GM18861 (cell line): ENCODE data around the gene PTPRJ.
"Not testable (repeated sequence)": the region's sequence is repeated elsewhere in the genome, so short reads cannot be mapped to it uniquely, and the experiment has no call there.

ENCODE experiments used
- ATAC-seq: cut with Tn5 transposase; IDR thresholded peaks from one replicate; pipeline ENCODE4 v1.9.1; 2021; ENCODE audit not compliant: unreplicated experiment

PTPRJ gene

DNA sequence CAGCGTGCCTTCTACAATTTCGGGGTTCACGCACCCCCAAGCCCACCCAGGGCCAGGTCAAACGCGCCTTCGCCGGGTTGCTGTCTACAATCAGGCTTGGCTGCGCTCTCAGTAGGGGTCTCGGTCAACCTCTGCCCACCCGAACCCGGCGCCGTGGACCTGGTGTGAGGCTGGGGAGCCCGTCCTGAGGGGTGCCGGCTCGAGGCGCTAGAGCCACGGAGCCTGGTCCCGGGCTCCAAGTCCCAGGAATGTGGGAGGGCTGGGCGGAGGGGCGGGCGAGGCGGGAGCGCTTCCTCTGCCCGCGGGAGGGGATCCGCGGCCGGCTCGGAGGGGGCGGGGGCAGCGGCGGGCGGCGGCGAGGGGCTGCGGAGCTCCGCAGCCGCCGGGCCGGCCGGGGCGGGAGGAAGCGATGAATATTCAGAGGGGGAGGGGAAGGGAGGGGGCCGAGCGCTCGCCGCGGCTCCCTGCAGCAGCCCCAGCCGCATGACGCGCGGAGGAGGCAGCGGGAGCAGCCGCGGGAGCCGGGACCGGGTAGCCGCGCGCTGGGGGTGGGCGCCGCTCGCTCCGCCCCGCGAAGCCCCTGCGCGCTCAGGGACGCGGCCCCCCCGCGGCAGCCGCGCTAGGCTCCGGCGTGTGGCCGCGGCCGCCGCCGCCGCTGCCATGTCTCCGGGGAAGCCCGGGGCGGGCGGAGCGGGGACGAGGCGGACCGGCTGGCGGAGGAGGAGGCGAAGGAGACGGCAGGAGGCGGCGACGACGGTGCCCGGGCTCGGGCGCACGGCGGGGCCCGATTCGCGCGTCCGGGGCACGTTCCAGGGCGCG, at the start of gene PTPRJ:
Gene PTPRJ (plus strand): TSS at position 472 of the 819 bp plus-strand sequence. CDS start 354 bp downstream, outside the sequence.
- ATAC-seq = peak; percentile 42

DNA sequence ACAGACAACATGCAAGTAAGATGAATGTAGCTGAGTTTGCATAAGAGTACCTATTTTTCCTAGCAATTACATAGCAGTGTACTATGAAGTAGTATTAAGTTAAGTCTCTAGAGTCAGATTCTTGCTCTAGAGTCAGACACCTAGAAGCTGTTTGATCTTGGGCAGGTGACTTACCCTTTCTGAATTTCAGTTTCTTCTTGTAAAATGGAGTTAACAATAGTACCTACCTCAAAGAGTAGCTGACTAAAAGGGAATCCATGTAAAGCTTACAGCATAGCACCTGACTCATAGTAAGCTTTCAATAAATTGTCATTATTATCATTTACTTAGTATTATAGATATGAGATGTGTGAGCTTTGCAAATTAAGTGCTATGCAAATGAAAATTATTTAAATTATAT, 47.8 kb upstream of the PTPRJ start:
- ATAC-seq = no peak

DNA sequence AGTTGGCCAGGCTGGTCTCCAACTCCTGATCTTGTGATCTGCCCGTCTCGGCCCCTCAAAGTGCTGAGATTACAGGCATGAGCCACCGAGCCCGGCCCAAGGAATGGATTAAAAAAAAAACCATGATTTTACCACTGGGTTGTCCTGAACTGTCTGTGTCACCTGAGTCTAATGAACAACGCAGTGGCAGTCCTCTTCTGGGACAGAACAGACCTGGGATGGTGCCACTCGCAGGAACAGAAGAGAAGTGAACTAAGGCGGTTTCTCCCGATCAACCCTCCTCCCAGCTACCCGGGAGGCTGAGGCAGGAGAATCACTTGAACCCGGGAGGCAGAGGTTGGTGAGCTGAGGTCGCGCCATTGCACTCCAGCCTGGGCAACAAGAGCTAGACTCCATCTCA, 46.6 kb upstream of the PTPRJ start:
- ATAC-seq = not testable (repeated sequence)

DNA sequence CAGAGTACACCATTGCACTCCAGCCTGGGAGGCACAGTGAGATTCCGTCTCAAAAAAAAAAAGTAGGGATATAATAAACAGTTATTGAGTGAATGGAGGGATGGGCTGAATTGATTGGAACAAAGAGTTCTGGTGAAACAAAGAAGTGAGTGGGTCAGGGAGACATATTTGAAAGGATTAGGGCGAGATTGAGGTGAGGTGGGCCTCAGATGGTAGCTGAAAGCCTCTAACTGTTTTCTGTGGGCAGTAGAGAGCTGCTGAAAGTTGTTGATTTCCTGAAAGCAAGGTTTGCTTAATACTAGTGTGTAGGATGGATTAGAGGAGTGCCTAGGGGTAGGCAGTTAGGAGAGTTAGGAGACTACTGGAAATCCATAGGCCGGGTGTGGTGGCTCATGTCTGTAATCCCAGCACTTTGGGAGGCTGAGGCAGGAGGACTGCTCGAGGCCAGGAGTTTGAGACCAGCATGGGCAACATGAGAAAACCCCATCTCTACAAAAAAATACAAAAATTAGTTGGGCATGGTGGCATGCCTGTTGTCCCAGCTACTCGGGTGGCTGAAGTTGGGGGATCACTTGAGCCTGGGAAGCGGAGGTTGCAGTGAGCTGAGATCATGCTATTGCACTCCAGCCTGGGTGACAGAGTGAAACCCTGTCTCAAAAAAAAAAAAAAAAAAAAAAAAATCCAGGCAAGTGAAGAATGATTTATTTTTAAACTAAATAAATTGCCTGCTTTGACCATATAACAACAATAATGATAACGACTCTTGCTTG, 41.4 kb upstream of the PTPRJ start:
- no peak for ATAC-seq

DNA sequence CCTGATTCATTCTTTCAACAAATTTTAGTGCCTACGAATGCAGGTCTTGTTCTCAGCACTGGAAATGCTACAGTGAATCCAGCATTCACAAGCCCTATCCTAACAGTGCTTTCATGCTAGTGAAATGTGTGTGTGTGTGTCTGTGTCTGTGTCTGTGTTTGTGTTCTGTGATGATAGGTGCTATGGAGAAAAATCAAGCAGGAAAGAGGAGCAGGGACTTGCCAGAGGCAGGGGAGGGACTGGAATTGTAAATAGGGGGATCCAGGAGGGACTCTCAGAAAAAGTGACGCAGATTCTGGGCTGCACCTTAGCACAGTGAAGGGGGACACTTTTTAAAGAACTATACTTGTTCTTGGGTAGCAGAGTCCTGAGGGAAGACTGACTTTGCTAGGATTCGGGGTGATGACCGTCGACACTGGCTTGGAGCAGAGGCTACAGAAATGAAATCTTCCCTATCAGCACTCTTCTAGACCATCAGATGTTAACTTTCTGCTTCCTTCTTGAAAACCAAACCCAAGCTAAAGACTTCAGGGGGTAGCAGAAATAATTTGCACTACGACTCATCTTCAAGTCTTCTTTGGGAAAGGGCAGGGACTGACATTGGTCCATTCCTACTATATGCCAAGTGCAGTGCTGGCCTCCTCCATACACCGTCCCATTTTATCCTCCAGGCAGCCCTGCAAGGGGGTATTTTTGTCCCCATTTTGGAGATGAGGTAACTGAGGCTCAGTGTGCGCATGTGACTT, 39.3 kb upstream of the PTPRJ start:
- ATAC-seq = no peak

DNA sequence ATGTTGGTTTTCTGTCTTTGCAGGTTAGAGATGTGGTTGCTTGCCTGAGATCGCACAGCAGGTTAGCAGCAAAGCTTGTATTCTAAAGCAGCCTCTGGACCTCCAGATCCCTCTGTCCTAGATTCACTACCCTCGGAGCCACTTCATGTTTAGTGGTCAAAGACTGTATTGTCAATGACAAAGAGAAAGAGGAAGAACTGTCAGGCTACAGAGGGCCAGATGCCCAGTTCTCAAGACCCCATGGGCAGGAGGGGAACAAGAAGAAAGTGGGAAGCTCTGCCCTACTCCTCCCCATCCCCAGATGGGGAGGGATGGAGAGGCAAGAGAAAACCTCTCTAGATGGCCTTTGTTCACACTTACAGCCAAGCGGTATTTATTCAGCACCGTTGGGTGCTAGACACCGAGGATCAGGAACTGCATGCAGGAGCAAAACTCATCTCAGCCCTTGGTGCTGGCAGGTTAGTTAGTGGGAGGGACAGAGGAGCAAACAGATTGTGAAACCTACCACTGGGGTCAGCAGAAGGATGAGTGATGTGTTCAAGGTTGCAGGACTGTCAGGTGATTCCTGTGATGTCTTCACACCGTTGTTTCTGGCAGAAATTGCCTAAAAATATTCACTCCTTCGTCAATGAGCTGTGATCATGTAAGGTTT, 38.3 kb upstream of the PTPRJ start:
- no peak for ATAC-seq

DNA sequence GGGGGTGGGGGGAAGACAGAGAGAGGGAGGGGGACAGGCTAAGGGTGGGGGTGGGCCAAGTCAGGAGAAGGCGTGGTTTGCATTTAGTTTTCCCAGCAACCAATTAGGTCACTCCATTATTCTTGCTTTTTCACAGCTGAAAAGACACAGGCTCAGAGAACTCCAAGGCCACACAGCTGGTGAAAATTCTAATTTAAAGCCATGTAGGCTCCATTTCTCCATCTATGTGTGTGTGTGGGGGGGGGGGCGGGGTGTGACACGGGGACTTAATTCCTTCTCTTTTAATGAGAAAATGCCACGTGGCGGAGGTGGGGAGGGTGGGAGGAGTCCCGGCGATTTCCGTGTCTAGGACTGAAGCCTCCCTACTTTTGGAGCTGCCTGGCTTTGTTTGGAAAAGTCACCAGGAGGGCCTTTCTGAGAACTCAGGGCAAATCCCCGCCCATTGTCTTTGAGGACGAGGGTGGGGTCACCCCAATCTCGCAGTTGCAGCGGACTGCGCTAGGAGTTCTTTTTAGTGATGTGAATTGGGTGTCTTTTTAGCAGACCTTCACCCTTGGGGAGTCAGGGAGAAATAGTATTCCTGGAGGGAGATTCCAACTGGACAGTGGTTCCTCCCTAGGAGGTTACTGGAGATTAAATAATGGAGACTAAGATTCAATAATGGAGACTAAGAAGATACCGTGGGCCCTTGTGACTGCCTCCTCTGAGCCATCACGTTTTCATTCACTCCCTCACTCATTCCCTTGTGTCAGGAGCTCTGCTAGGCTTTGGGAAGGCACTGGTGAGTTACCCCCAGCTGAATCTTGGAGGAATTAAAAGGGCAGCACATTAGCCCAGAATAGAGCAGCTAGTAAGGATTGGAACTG, 36.4 kb upstream of the PTPRJ start:
- ATAC-seq = no peak

DNA sequence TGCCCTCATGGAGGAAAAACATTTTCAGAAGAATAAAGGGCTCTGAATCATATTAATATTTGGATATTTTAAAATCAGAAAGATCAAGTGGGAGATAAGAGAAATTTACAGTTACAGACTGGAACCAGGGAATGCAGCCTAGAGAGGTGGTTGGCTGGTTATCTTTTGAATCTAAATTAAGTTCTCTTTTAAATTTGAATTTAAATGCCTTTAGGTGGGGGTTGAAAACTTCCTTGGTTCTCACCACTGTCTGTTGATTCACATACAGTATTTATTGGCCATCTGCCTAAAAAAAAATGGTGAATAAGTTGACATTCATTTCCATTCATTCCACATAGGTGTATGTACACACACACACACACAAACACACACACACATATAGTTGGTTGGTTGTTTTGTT, 35.7 kb upstream of the PTPRJ start:
- no peak for ATAC-seq

DNA sequence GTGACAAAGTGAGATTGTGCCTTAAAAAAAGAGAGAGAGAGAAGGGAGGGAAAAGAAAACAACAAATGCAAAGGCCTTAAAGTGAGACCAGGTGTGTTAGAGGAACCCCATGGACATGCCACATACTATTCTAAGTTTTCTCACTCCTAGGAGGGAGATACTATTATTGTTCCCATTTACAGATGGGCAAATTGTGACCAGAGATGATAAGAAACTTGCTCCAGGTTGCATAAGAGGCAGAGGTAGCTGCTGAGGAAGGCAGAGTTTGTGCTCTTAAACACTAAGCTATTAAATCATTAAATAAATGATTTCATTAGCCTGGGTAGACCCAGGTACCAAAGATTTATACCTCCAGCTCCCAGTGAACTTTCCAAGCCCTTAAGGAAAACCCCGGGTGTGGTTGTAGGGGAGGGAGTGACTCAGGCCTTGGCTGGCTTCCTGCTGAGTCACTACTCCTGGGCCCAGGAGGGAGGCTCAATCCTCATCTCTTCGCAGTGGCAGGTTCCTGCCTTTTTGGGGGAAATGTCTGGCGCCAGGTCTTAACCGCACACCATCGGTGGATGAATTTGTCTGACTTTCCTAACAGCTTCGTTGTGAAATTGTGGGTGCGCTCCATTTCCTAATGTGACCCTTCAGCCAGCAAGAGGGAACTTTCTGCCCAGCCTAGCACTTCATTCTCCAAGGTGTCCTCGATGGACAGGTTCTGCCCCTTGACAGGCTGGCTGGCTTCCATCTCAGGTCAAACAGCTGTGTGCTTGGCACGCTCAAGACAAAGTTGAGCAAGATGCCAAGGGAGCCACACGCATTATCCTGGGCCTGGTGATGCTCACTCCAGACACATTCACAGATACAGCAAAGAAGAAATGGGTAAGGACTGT, 33.4 kb upstream of the PTPRJ start:
- ATAC-seq = no peak

DNA sequence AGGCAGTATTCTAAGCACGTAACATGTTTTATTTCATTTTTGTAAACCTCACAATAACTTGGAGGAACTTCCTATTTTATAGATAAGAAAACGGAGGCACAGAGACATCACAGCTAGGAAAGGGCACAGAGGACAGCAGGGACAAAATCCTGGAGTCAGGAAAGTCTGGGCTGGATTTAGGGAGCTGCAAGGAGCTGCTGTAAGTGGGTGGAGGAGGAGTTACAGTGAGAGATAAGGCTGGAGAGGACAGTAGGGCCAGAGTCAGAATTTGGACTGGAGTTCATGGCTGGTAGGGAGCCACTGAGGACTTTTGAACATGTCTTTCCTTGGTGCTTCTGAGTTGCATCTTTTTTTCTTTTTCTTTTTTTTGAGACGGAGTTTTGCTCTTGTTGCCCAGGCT, 32.2 kb upstream of the PTPRJ start:
- ATAC-seq = no peak

DNA sequence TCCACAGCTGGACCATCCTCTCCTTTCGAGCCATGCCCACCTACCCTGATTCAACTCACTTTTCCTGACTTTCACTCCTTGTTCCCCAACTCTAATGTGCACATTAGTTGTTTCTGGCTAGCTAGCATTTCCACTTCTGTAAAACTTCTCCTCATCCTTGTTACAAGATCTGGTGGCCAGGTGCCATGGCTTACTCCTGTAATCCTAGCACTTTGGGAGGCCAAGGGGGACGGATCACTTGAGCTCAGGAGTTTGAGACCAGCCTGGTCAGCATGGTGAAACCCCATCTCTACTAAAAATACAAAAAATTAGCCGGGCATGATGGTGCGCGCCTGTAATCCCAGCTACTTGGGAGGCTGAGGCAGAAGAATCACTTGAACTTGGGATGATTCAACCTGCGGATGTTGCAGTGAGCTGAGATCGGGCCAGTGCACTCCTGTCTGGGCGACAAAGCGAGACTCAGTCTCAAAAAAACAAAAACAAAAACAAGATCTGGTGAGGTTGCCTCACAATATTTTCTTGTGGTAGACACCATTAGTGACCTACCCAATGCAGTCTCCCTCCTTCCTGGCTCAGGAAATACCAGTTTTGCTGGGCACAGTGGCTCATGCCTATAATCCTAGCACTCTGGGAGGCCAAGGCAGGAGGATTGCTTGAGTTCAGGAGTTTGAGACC, 31.2 kb upstream of the PTPRJ start:
- not testable (repeated sequence) for ATAC-seq

DNA sequence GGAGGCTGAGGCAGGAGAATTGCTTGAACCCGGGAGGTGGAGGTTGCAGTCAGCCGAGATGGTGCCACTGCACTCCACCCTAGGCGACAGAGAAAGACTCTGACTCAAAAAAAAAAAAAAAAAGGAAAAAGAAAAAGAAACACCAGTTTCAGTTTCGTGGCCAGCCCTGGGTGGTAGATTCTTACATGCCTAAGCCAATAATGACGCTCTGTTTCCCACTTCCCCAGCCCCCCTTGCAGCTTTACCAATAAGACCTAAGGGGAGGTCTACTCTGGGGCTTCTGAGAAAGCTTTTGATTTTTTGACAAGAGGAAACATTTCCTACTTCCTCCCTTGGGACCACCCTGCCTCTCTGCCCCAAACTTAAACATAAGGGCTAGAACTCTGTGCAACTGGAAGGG, 30.0 kb upstream of the PTPRJ start:
- peak; percentile 43 for ATAC-seq

DNA sequence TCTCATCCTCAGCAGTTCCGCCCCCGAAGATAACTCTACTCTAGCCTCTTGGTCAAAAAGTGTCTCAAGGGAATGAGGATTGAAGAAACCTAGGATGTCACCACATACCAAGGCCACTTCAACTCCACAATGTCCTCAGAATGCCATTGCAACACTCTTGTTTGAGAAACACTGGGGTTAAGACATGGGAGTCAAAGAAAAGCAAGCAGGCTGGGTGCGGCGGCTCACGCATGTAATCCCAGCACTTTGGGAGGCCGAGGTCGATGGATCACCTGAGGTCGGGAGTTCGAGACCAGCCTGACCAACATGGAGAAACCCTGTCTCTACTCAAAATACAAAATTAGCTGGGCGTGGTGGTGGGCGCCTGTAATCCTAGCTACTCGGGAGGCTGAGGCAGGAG, 28.9 kb upstream of the PTPRJ start:
- not testable (repeated sequence) for ATAC-seq

DNA sequence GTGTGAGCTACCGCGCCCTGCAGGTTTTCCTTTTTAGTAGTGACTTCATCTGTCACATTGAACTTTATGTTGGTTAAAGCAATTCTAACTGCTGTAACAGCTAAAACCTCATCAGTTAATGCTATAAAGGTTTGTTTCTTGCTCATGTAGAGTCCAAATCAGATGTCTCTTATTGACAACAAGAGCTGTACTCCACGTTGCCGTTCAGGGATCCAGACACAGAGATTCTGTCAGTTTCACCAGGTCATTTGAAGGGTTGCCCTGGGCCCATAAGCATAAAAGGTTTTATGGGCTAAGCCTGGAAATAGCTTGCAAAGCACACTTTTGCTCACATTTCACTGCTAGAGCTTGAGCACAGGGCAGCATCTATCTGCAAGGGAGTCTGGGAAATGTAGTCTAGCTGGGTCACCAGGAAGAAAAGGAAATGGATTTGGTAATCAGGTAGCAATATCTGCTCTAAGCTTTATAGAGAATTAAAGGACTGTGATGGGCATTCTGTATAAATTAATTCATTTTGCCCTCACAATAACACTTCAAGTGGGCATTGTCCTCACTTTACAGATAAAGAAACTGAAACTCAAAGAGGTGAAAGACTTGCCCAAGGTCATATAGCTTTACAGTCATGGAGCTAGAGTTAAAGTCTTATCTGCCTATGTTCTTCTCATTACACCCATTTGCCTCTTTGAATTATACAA, 25.2 kb upstream of the PTPRJ start:
- ATAC-seq = no peak

DNA sequence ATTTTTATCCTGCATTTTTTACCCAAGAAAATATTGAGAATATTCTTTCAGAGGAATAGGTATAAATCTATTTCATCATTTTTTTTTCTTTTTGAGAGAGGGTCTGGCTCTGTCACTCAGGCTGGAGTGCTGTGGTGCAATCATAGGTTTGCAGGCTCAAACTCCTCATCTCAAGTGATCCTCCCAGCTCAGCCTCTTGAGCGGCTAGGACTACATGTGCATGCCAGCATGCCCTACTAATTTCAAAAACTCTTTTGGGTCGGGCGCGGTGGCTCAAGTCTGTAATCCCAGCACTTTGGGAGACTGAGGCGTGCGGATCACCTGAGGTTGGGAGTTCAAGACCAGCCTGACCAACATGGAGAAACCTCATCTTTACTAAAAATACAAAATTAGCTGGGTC, 20.3 kb upstream of the PTPRJ start:
- ATAC-seq = no peak

DNA sequence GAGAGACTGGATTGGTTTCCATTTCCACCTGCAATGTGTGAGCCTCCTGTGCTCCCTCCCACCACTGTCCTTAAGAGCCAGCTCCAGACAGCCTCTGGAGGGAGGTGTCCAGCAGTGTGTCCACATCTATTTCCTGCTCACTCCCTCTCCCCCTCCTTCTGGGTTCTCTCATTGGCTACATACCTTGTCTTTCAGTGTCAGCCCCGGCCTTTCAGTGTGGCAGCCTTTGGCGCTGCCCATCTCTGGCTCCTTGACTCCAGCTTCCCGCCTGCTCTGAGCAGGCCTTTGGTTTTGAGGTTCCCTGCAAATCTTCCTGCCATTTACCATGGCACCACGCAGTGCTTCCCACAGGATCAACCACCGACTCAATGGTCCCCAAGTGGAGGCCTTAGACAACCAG, 19.0 kb upstream of the PTPRJ start:
- ATAC-seq = no peak

DNA sequence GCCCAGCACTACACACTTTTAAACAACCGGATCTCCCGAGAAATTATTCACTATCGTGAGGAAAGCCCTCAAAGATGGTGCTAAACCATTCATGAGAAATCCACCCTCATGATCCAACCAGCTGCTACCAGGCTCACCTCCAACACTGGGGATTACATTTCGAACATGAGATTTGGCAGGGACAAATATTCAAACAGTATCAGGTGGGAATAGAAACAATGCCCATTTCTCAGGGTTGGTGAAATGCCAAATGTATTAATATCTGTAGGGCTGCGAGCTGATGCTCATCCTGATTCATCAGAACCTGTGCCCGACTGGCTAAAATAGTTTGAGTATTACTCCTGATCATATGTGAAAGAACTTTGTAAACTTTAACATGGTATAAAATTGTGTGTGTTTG, 15.8 kb upstream of the PTPRJ start:
- ATAC-seq = no peak
